AG09319 (cell line): Measurements from ENCODE around the gene MRPL28.

Source experiments
- DNase-seq: peaks from one replicate; pipeline ENCODE4 v3.0.0-alpha.2; 2010; ENCODE audit warnings: low read depth; ENCODE audit errors: extremely low read depth
- CTCF ChIP-seq: IDR thresholded peaks from 2 replicates; pipeline ENCODE4 v1.5.1; 2011; ENCODE audit warnings: low read depth, mild to moderate bottlenecking, inconsistent platforms, low read length, moderate library complexity

Gene MRPL28

GRCh38 chr16:404971-405486 is 34.7 kb upstream of the MRPL28 start:
- no peak for TF ChIP-seq CTCF
- DNase-seq = no peak

GRCh38 chr16:401468-402348 is 31.4 kb upstream of the MRPL28 start, which contains the start of gene DECR2:
Gene DECR2, plus strand, starts transcription at chr16:401885. Its CDS starts 79 bp downstream, at chr16:401964.
- no peak for DNase-seq
- TF ChIP-seq CTCF = peak; percentile 48

- no peak for TF ChIP-seq CTCF
- DNase-seq = no peak
These were observed 29.8 kb upstream of the MRPL28 start for GRCh38 chr16:400061-400591.

- TF ChIP-seq CTCF = no peak
- DNase-seq = no peak
These were observed 29.1 kb upstream of the MRPL28 start for GRCh38 chr16:399340-400019.

GRCh38 chr16:398561-399339 is 28.4 kb upstream of the MRPL28 start:
- no peak for TF ChIP-seq CTCF

GRCh38 chr16:397736-398332 is 27.5 kb upstream of the MRPL28 start:
- peak; percentile 24 for DNase-seq
- peak; percentile 32 for TF ChIP-seq CTCF

More at GRCh38 chr16:398561-399339, 28.4 kb upstream of the MRPL28 start:
- DNase-seq = no peak
